A673 (cell line): ENCODE data around the gene FAM50A.

ENCODE experiments used
- EZH2 ChIP-seq: fragments of 200-600 bp; sonication (generic); IDR thresholded peaks from 2 replicates; pipeline ENCODE4 v1.6.1; 2017; ENCODE audit warnings: borderline replicate concordance, low read depth, mild to moderate bottlenecking, mixed read lengths, antibody characterized with exemption, low read length; ENCODE audit not compliant: poor library complexity, severe bottlenecking
- TF ChIP-seq, protein P1 (sequence below): fragments of 300-800, 200-600 bp; sonication (generic); conservative IDR thresholded peaks from 2 replicates; pipeline ENCODE4 v1.5.1; 2017; ENCODE audit warnings: low read depth, mild to moderate bottlenecking, antibody characterized with exemption, low read length, moderate library complexity, mixed read lengths

DNA sequence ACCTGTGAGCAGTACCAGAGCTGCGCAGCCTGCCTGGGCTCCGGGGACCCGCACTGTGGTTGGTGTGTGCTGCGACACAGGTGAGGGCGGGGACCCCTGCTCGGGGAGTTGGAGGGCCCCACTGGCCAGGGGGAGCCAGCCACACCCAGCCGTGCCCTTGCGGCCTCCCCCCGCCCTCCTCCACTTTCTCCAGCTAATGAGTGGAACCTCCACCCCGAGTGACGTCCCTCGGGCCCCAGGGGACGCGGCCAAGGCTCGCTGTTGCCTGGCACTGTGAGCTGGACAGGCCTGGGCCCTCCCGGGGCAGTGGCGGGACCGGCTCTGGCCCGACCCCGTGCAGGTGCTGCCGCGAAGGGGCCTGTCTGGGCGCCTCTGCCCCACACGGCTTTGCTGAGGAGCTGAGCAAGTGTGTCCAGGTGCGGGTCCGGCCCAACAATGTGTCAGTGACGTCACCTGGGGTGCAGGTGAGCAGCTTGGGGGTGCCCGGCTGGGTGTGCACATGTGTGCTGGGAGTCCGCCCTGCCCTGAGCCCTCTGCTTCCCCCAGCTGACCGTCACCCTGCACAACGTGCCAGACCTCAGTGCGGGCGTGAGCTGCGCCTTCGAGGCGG is 19.8 kb downstream of the FAM50A start:
- TF ChIP-seq, protein P1, sequence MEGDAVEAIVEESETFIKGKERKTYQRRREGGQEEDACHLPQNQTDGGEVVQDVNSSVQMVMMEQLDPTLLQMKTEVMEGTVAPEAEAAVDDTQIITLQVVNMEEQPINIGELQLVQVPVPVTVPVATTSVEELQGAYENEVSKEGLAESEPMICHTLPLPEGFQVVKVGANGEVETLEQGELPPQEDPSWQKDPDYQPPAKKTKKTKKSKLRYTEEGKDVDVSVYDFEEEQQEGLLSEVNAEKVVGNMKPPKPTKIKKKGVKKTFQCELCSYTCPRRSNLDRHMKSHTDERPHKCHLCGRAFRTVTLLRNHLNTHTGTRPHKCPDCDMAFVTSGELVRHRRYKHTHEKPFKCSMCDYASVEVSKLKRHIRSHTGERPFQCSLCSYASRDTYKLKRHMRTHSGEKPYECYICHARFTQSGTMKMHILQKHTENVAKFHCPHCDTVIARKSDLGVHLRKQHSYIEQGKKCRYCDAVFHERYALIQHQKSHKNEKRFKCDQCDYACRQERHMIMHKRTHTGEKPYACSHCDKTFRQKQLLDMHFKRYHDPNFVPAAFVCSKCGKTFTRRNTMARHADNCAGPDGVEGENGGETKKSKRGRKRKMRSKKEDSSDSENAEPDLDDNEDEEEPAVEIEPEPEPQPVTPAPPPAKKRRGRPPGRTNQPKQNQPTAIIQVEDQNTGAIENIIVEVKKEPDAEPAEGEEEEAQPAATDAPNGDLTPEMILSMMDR: no peak
- no peak for TF ChIP-seq EZH2
